Measurements from ENCODE around the gene PTGER1. TPM values are rescaled to one million over a fixed set of nuclear protein-coding genes. Genes with fewer than 3 reads are reported as not detected.

The PTGER1 gene
- total and polyA plus RNA-seq, 9 of the 15 experiments (the other 6 are each of a cell fraction or from before 2014, with no cell fraction given): 0.06 to 0.36 (median 0.31) TPM; not detected in 5

- in situ Hi-C loops (cut with MboI): loop anchor here (5.0 kb wide), 1 partner anchor 281 kb away; no protein-coding TSS in a partner anchor
- H3K36me3 ChIP-seq (ENCODE audit: control insufficient read depth, insufficient read depth, low read length): peaks cover 19% of the 10 kb centered on the region; the same call in 2 of the 3 replicates
- BruUV-seq (replicated peaks): TSS peak; percentile 71
- 0 out of 4 replicates have a peak overlapping the region, but pooled peaks of 1 of the 2 experiments have one; percentile 36 for H3K9ac ChIP-seq (ENCODE audit: insufficient read depth in 1 of 2, low read depth in 2 of 2, low read length in 2 of 2)
- no peak overlapping the region for H3K4me3 ChIP-seq
- intact Hi-C loops (cut with micrococcal nuclease): no loop called here
- CTCF ChIA-PET (ENCODE audit: low intra/inter-chr PET ratio): interaction anchor here (0.6 kb wide), 1 partner anchor 598 kb away, joined by 4 read pairs; no protein-coding TSS in a partner anchor
- H3K9me1 ChIP-seq (ENCODE audit: control insufficient read depth, insufficient read depth, low read length): no peaks in the 10 kb centered on the region
- H3K79me2 ChIP-seq (ENCODE audit: control insufficient read depth, insufficient read depth, low read length): no peaks in the 10 kb centered on the region
- POLR2A ChIA-PET: interaction anchor here (0.6 to 1.0 kb wide), 4 partner anchors 28 to 71 kb away, joined by 3 to 4 read pairs (median 4); no protein-coding TSS in a partner anchor
- ATAC-seq (no peak), FAIRE-seq (no peak), DNase-seq (ENCODE audit: extremely low read depth in 1 of 4, low spot score in 3 of 4) (no peak)
- H3K4me2 ChIP-seq (ENCODE audit: insufficient read depth, low read length): no peak overlapping the region
- no peaks in the 10 kb centered on the region for H3K27me3 ChIP-seq (ENCODE audit: control insufficient read depth in 2 of 2, insufficient read depth in 2 of 2, low read length in 2 of 2)
- H3K9me3 ChIP-seq (replicated peaks; ENCODE audit: control insufficient read depth, insufficient read depth, low read depth, low read length): no peaks in the 10 kb centered on the region
- 86% methylated on average over 10 of the region's 24 CpGs for WGBS (ENCODE audit: insufficient coverage, low coverage, missing lambda C conversion rate)
- peaks cover 9 to 64% of the 10 kb centered on the region in 2 experiments for H3K4me1 ChIP-seq (replicated peaks in 1 of 2; ENCODE audit: control insufficient read depth in 2 of 2, insufficient read depth in 2 of 2, low read length in 2 of 2)
- H2AFZ ChIP-seq (ENCODE audit: low read depth, low read length): no peak overlapping the region
- H3K27ac ChIP-seq (ENCODE audit: extremely low read depth, low read depth, low read length): no peak overlapping the region
- H4K20me1 ChIP-seq (replicated peaks; ENCODE audit: control insufficient read depth, insufficient read depth, low read length): no peaks in the 10 kb centered on the region
- TF ChIP-seq ZNF589 (CRISPR knock-in tag; IDR thresholded peaks at IDR 0.05; ENCODE audit: low read depth) (no peak), TRIM25 (IDR thresholded peaks at IDR 0.05; ENCODE audit: borderline replicate concordance) (no peak), POLR2A (conservative IDR thresholded peaks at IDR 0.05) (no peak), MAFF (IDR thresholded peaks at IDR 0.05; ENCODE audit: low read length) (no peak), CEBPG (CRISPR knock-in tag; IDR thresholded peaks at IDR 0.05) (no peak), CEBPG (tag; conservative IDR thresholded peaks at IDR 0.05 in 1 of 2, IDR thresholded peaks at IDR 0.05 in 1 of 2) (no peak), MAZ (CRISPR knock-in tag; conservative IDR thresholded peaks at IDR 0.05 in 1 of 2, IDR thresholded peaks at IDR 0.05 in 1 of 2) (no peak), ETV1 (tag; conservative IDR thresholded peaks at IDR 0.05; ENCODE audit: low read depth) (no peak), RBFOX2 (IDR thresholded peaks at IDR 0.05; ENCODE audit: low read depth, low read length) (peak; percentile 31; the same call in 1 of the 2 replicates), HSF4 (CRISPR knock-in tag; IDR thresholded peaks at IDR 0.05; ENCODE audit: borderline replicate concordance) (no peak), POLR2G (IDR thresholded peaks at IDR 0.05; ENCODE audit: low read depth, low read length) (0 out of 2 replicates have a peak, but pooled peaks have one; percentile 35), XRCC3 (IDR thresholded peaks at IDR 0.05) (no peak), CEBPZ (IDR thresholded peaks at IDR 0.05; ENCODE audit: borderline replicate concordance, low read depth, low read length) (no peak), POU5F1 (IDR thresholded peaks at IDR 0.05; ENCODE audit: borderline replicate concordance, low read depth, low read length, partially characterized antibody) (no peak), SREBF2 (CRISPR knock-in tag; IDR thresholded peaks at IDR 0.05) (no peak), ZBTB5 (IDR thresholded peaks at IDR 0.05) (no peak)
These were observed 3.0 kb upstream of the PTGER1 start for GRCh38 chr19:14478113-14478545.
